GM12878 (cell line): ENCODE data around the gene RAD23B. TPM values are rescaled to one million over a fixed set of nuclear protein-coding genes. Genes with fewer than 3 reads are reported as not detected.
A peak's percentile ranks its signal among the peaks of the same experiment; 100 is the strongest.

Experiments
- BHLHE40 ChIP-seq, 2 experiments: fragments of 450-650 bp in 1 of 2; IDR thresholded peaks; 2 replicates each; pipeline ENCODE4 v1.6.1; 2011 to 2017; ENCODE audit warnings: low read depth in 2 of 2, borderline replicate concordance in 1 of 2, improper control_type of control experiment in 1 of 2, low read length in 1 of 2, mild to moderate bottlenecking in 1 of 2
- CBX3 ChIP-seq: fragments of 200-600 bp; sonication (generic); IDR thresholded peaks from 2 replicates; pipeline ENCODE4 v1.6.1; 2016; ENCODE audit warnings: low read depth, borderline replicate concordance
- EZH2 ChIP-seq: IDR thresholded peaks from 2 replicates; pipeline ENCODE4 v1.6.1; 2012; ENCODE audit warnings: low read depth, mild to moderate bottlenecking, control low read depth, inconsistent platforms, low read length, borderline replicate concordance; ENCODE audit not compliant: control insufficient read depth
- HDGF ChIP-seq: fragments of 450-650 bp; IDR thresholded peaks from 2 replicates; pipeline ENCODE4 v1.6.1; 2016; ENCODE audit warnings: antibody characterized with exemption
- IKZF2 ChIP-seq, 2 experiments: fragments of 450-650 bp; IDR thresholded peaks; 2 replicates each; pipeline ENCODE4 v1.6.1; 2017; ENCODE audit warnings: mild to moderate bottlenecking in 2 of 2, moderate library complexity in 2 of 2
- MXI1 ChIP-seq: fragments of 150-350 bp; IDR thresholded peaks from 2 replicates; pipeline ENCODE4 v1.6.1; 2011; ENCODE audit warnings: low read depth, mild to moderate bottlenecking, inconsistent platforms, low read length, improper control_type of control experiment
- NFYA ChIP-seq: IDR thresholded peaks from 2 replicates; pipeline ENCODE4 v1.6.1; 2011; ENCODE audit warnings: low read depth, mild to moderate bottlenecking, low read length, improper control_type of control experiment, borderline replicate concordance
- PAX8 ChIP-seq: fragments of 450-650 bp; IDR thresholded peaks from 2 replicates; pipeline ENCODE4 v1.6.1; 2017; ENCODE audit warnings: mild to moderate bottlenecking, moderate library complexity
- RAD21 ChIP-seq: IDR thresholded peaks from 2 replicates; pipeline ENCODE4 v1.6.1; 2011; ENCODE audit warnings: mild to moderate bottlenecking, low read depth, low read length, moderate library complexity; ENCODE audit not compliant: insufficient read depth
- RAD51 ChIP-seq: fragments of 450-650 bp; IDR thresholded peaks from 2 replicates; pipeline ENCODE4 v1.6.1; 2016; ENCODE audit warnings: moderate library complexity, mild to moderate bottlenecking, inconsistent platforms
- RFX5 ChIP-seq: IDR thresholded peaks from 2 replicates; pipeline ENCODE4 v1.6.1; 2011; ENCODE audit warnings: low read depth, low read length, improper control_type of control experiment
- STAT1 ChIP-seq: fragments of 450-650 bp; conservative IDR thresholded peaks from 2 replicates; pipeline ENCODE4 v1.6.1; 2014; ENCODE audit warnings: antibody characterized with exemption, mild to moderate bottlenecking
- TARDBP ChIP-seq: IDR thresholded peaks from 2 replicates; pipeline ENCODE4 v1.6.1; 2016; ENCODE audit warnings: borderline replicate concordance
- polyA plus RNA-seq, 11 experiments: library from polyadenylated mRNA; depleted of rRNA in 4 of 11; unstranded in 6 of 11; stranded (reverse) in 5 of 11; fragments of >200 nt; fragmentation: Nextera tagmentation in 4 of 11; fragmentation: Illumina TruSeq in 1 of 11; extraction: Ambion mirVana in 4 of 11; extraction: Trizol in 1 of 11; gene quantifications; 1 replicate in 1 of 11; 2 replicates in 10 of 11; pipeline versions ENCODE4 v1.2.1 to v1.2.3, GENCODE V29; 2011 to 2016; ENCODE audit warnings: inconsistent platforms in 2 of 11, missing spikeins in 2 of 11, low read depth in 1 of 11
- total RNA-seq, 4 experiments: library from RNA; depleted of rRNA in 3 of 4; stranded (reverse); fragments of >200 nt in 3 of 4; fragmentation: Illumina TruSeq in 1 of 4; extraction: Trizol in 1 of 4; gene quantifications; 2 replicates each; pipeline versions ENCODE4 v1.2.1 to v1.2.3, GENCODE V29; 2013 to 2021
- TF ChIP-seq, protein P1 (sequence below): fragments of 450-650 bp; IDR thresholded peaks from 2 replicates; pipeline ENCODE4 v1.6.1; 2017; ENCODE audit warnings: mild to moderate bottlenecking, moderate library complexity
- TF ChIP-seq, protein P2 (sequence below): fragments of 450-650 bp; formaldehyde crosslinking; IDR thresholded peaks from 2 replicates; pipeline ENCODE4 v1.4.0; 2022; ENCODE audit warnings: mild to moderate bottlenecking, moderate library complexity
- TF ChIP-seq, protein P3 (sequence below): fragments of 450-650 bp; formaldehyde crosslinking; IDR thresholded peaks from 2 replicates; pipeline ENCODE4 v1.4.0; 2020; ENCODE audit warnings: mild to moderate bottlenecking, moderate library complexity

Gene RAD23B
- total and polyA plus RNA-seq, 10 of the 15 experiments (the other 5 are each of a cell fraction or from before 2014, with no cell fraction given) = 10.3 to 256 (median 54.6) TPM

DNA sequence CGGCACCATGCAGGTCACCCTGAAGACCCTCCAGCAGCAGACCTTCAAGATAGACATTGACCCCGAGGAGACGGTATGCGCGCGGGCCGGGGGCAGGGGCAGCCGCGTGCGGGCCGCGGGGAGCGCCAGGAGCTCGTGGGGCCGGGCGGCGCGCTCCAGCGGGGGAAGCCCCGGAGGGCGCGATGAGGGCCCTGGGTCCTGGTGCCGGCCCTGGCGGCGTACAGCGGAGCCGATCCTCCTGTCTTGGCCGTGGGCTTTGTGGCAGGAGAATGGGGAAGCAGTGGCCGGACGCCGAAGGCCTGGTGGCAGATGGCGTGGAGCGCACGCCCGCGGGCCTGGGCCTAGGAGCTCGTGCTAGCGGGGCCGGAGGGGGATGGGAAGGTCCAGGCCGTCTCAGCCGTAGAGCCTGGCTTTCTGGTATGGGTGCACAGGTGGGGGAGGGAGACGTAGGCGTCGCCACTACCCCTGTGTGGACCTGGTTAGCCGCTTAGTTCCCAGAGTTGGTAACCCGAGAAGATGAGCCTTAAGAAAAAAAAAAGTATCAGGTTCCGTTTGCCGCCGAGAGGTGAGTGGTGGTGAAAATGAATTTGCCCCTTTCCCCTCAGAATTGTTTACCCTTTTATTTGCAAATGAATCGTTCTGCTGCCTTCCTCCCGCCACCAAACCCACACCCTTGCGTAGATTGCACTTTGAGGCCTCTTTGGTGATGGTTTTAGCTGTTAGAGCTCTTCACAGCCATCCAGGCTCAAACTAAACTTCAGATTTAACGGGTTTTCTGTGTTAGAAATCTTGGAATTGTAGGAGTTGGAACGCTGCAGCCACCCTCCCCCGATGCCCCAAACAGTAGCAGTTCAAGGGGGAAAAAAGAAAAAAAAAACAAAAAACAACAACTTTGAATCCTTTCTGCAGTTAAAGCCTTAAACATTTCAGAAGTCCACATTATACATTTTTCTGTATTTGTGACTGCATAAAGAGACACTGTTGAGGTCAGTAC is 841 bp downstream of the RAD23B start (continued):
- TF ChIP-seq PAX8 (no peak), MXI1 (peak; percentile 81), HDGF (0 out of 2 replicates have a peak, but pooled peaks have one; percentile 42), STAT1 (no peak), TARDBP (no peak), EZH2 (no peak), RAD21 (no peak), NFYA (no peak), RAD51 (no peak), RFX5 (no peak), IKZF2 (IDR thresholded peaks at IDR 0.05) (peak; percentile 17 to 29; a peak in 2 of 4 replicates), CBX3 (no peak), BHLHE40 (IDR thresholded peaks at IDR 0.05; ENCODE audit: borderline replicate concordance in 1 of 2, low read depth in 2 of 2, low read length in 1 of 2) (peak; percentile 55 to 68; a peak in 3 of 4 replicates)
- TF ChIP-seq, protein P1, sequence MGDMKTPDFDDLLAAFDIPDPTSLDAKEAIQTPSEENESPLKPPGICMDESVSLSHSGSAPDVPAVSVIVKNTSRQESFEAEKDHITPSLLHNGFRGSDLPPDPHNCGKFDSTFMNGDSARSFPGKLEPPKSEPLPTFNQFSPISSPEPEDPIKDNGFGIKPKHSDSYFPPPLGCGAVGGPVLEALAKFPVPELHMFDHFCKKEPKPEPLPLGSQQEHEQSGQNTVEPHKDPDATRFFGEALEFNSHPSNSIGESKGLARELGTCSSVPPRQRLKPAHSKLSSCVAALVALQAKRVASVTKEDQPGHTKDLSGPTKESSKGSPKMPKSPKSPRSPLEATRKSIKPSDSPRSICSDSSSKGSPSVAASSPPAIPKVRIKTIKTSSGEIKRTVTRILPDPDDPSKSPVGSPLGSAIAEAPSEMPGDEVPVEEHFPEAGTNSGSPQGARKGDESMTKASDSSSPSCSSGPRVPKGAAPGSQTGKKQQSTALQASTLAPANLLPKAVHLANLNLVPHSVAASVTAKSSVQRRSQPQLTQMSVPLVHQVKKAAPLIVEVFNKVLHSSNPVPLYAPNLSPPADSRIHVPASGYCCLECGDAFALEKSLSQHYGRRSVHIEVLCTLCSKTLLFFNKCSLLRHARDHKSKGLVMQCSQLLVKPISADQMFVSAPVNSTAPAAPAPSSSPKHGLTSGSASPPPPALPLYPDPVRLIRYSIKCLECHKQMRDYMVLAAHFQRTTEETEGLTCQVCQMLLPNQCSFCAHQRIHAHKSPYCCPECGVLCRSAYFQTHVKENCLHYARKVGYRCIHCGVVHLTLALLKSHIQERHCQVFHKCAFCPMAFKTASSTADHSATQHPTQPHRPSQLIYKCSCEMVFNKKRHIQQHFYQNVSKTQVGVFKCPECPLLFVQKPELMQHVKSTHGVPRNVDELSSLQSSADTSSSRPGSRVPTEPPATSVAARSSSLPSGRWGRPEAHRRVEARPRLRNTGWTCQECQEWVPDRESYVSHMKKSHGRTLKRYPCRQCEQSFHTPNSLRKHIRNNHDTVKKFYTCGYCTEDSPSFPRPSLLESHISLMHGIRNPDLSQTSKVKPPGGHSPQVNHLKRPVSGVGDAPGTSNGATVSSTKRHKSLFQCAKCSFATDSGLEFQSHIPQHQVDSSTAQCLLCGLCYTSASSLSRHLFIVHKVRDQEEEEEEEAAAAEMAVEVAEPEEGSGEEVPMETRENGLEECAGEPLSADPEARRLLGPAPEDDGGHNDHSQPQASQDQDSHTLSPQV = no peak
- TF ChIP-seq, protein P2, sequence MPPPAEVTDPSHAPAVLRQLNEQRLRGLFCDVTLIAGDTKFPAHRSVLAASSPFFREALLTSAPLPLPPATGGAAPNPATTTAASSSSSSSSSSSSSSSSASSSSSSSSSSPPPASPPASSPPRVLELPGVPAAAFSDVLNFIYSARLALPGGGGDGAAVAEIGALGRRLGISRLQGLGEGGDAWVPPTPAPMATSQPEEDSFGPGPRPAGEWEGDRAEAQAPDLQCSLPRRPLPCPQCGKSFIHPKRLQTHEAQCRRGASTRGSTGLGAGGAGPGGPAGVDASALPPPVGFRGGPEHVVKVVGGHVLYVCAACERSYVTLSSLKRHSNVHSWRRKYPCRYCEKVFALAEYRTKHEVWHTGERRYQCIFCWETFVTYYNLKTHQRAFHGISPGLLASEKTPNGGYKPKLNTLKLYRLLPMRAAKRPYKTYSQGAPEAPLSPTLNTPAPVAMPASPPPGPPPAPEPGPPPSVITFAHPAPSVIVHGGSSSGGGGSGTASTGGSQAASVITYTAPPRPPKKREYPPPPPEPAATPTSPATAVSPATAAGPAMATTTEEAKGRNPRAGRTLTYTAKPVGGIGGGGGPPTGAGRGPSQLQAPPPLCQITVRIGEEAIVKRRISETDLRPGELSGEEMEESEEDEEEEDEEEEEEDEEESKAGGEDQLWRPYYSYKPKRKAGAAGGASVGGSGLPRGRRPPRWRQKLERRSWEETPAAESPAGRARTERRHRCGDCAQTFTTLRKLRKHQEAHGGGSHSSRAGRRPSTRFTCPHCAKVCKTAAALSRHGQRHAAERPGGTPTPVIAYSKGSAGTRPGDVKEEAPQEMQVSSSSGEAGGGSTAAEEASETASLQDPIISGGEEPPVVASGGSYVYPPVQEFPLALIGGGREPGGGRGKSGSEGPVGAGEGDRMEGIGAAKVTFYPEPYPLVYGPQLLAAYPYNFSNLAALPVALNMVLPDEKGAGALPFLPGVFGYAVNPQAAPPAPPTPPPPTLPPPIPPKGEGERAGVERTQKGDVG (CRISPR knock-in tag) = no peak
- TF ChIP-seq, protein P3, sequence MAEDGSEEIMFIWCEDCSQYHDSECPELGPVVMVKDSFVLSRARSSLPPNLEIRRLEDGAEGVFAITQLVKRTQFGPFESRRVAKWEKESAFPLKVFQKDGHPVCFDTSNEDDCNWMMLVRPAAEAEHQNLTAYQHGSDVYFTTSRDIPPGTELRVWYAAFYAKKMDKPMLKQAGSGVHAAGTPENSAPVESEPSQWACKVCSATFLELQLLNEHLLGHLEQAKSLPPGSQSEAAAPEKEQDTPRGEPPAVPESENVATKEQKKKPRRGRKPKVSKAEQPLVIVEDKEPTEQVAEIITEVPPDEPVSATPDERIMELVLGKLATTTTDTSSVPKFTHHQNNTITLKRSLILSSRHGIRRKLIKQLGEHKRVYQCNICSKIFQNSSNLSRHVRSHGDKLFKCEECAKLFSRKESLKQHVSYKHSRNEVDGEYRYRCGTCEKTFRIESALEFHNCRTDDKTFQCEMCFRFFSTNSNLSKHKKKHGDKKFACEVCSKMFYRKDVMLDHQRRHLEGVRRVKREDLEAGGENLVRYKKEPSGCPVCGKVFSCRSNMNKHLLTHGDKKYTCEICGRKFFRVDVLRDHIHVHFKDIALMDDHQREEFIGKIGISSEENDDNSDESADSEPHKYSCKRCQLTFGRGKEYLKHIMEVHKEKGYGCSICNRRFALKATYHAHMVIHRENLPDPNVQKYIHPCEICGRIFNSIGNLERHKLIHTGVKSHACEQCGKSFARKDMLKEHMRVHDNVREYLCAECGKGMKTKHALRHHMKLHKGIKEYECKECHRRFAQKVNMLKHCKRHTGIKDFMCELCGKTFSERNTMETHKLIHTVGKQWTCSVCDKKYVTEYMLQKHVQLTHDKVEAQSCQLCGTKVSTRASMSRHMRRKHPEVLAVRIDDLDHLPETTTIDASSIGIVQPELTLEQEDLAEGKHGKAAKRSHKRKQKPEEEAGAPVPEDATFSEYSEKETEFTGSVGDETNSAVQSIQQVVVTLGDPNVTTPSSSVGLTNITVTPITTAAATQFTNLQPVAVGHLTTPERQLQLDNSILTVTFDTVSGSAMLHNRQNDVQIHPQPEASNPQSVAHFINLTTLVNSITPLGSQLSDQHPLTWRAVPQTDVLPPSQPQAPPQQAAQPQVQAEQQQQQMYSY (CRISPR knock-in tag) = no peak
